ENCODE data around the gene SUOX. TPM values are rescaled to one million over a fixed set of nuclear protein-coding genes. Genes with fewer than 3 reads are reported as not detected.

SUOX gene
- total RNA-seq, 4 donors from 2014 or later, result 5.1 to 35.5 (median 26.7) TPM

Other genes with a start within 250 kb of the SUOX start
- gene SARNP, start 179.6 kb upstream of the SUOX start, total RNA-seq, result 100 to 1,000 TPM in 1 of 4 donors, 10 to 100 TPM in 3; 45.9 to 106 (median 66.6) TPM
- gene ORMDL2, start 179.2 kb upstream of the SUOX start, total RNA-seq, result 10 to 100 TPM in 1 of 4 donors, 1 to 10 TPM in 3; 1.3 to 38.6 (median 7.5) TPM
- gene DNAJC14, start 167.7 kb upstream of the SUOX start, total RNA-seq, result 100 to 1,000 TPM in 1 of 4 donors, 10 to 100 TPM in 2, 1 to 10 TPM in 1; 4.1 to 100 (median 40.2) TPM
- gene MMP19, start 154.3 kb upstream of the SUOX start, total RNA-seq, result 10 to 100 TPM in 2 of 4 donors, 1 to 10 TPM in 2; 5.6 to 36.6 (median 11.4) TPM
- 10 to 100 TPM in 3 of 4 donors, 1 to 10 TPM in 1; 8.2 to 26.8 (median 21.9) TPM for gene PYM1, start 69.4 kb upstream of the SUOX start, total RNA-seq
- 100 to 1,000 TPM in 1 of 4 donors, 10 to 100 TPM in 3; 24.0 to 183 (median 55.1) TPM for gene DGKA, start 66.1 kb upstream of the SUOX start, total RNA-seq
- 1 to 10 TPM in 2 of 4 donors, under 1 TPM in 1, not detected in 1; 0.26 to 3.6 (median 2.9) TPM for gene PMEL, start 31.2 kb upstream of the SUOX start, total RNA-seq
- gene CDK2, start 30.4 kb upstream of the SUOX start, total RNA-seq, result 10 to 100 TPM; 19.0 to 35.6 (median 28.7) TPM
- 100 to 1,000 TPM in 1 of 4 donors, 10 to 100 TPM in 3; 49.4 to 128 (median 67.2) TPM for gene RAB5B, start 23.2 kb upstream of the SUOX start, total RNA-seq
- 10 to 100 TPM in 1 of 4 donors, 1 to 10 TPM in 2, not detected in 1; 4.4 to 19.4 (median 5.6) TPM for gene IKZF4, start 23.8 kb downstream of the SUOX start, total RNA-seq
- 1,000 to 10,000 TPM in 1 of 4 donors, 100 to 1,000 TPM in 1, 10 to 100 TPM in 2; 35.4 to 1,129 (median 240) TPM for gene RPS26, start 44.6 kb downstream of the SUOX start, total RNA-seq
- gene ERBB3, start 82.9 kb downstream of the SUOX start, total RNA-seq, result 10 to 100 TPM in 1 of 4 donors, 1 to 10 TPM in 2, under 1 TPM in 1; 0.77 to 29.0 (median 6.5) TPM
- 100 to 1,000 TPM in 1 of 4 donors, 10 to 100 TPM in 3; 64.4 to 120 (median 81.0) TPM for gene PA2G4, start 107.3 kb downstream of the SUOX start, total RNA-seq
- gene RPL41, start 119.4 kb downstream of the SUOX start, total RNA-seq, result 1,000 to 10,000 TPM; 1,022 to 4,789 (median 2,600) TPM
- 1 to 10 TPM; 1.3 to 9.8 (median 4.2) TPM for gene ZC3H10, start 121.0 kb downstream of the SUOX start, total RNA-seq
- 100 to 1,000 TPM in 3 of 4 donors, 10 to 100 TPM in 1; 98.4 to 203 (median 134) TPM for gene ESYT1, start 131.0 kb downstream of the SUOX start, total RNA-seq
- gene MYL6B, start 155.3 kb downstream of the SUOX start, total RNA-seq, result 10 to 100 TPM in 3 of 4 donors, 1 to 10 TPM in 1; 6.7 to 57.5 (median 27.0) TPM
- gene MYL6, start 161.1 kb downstream of the SUOX start, total RNA-seq, result 1,000 to 10,000 TPM; 1,103 to 4,858 (median 2,577) TPM
- gene SMARCC2, start 192.2 kb downstream of the SUOX start, total RNA-seq, result 100 to 1,000 TPM in 1 of 4 donors, 10 to 100 TPM in 3; 63.2 to 214 (median 81.0) TPM
- 10 to 100 TPM; 40.3 to 84.8 (median 58.0) TPM for gene RNF41, start 224.6 kb downstream of the SUOX start, total RNA-seq
- 10 to 100 TPM in 2 of 4 donors, 1 to 10 TPM in 2; 5.0 to 28.4 (median 12.2) TPM for gene NABP2, start 227.1 kb downstream of the SUOX start, total RNA-seq
- gene SLC39A5, start 232.8 kb downstream of the SUOX start, total RNA-seq, result 1 to 10 TPM in 1 of 4 donors, under 1 TPM in 2, not detected in 1; 0.29 to 1.8 (median 0.52) TPM

All from uterus (tissue), 4 donors.